HG03135 (cell line): ENCODE data around the gene AK4.
"Not testable (repeated sequence)": the region's sequence is repeated elsewhere in the genome, so short reads cannot be mapped to it uniquely, and the experiment has no call there.

Source experiments
- ATAC-seq: cut with Tn5 transposase; IDR thresholded peaks from one replicate; pipeline ENCODE4 v1.9.1; 2021; ENCODE audit warnings: mild to moderate bottlenecking, moderate library complexity; ENCODE audit not compliant: unreplicated experiment

Gene AK4

DNA sequence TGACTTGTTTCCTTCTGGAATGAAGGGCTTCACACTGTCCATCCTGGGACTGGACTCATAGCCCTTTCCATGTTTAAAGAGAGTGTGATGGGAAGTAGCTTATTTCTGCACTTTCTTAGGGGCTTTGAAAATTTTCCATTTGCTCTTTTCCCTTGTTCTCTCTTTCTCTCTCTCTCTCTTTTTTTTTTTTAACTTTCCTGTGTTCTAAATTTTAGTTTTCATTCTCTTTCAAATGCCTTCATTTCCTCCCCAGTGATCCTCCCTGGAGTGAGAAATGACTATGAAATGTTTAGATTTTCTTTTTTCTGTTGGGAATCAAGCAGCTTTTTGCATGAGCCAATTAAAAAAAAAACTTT lies 2.1 kb downstream of the AK4 start:
- ATAC-seq: no peak

GRCh38 chr1:65150583-65151263 lies 2.7 kb downstream of the AK4 start:
- ATAC-seq: no peak

DNA sequence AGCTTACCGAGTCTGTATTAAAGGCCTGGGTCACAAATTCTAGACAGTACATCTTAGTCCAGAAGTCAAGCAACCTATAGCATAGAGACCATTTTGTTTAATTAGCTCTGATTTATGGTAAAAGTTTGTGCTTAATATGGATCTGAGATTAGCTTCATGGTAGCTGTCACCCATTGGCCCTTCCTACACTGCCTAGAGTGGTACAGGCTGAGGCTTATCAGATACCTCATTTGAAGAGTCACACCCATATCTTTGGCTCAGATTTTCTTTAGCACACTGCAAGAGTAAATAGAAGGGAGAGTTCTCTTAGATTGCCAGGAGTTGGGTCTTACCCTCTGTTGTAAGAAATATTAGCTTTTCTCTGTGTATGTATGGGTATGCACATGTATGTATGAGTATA lies 3.6 kb downstream of the AK4 start:
- ATAC-seq: no peak

- no peak for ATAC-seq
These were observed 5.6 kb downstream of the AK4 start for GRCh38 chr1:65153635-65154034.

GRCh38 chr1:65156910-65157545 lies 9.0 kb downstream of the AK4 start:
- ATAC-seq: no peak

- ATAC-seq: no peak
These were observed 9.5 kb downstream of the AK4 start for GRCh38 chr1:65157546-65157941.

DNA sequence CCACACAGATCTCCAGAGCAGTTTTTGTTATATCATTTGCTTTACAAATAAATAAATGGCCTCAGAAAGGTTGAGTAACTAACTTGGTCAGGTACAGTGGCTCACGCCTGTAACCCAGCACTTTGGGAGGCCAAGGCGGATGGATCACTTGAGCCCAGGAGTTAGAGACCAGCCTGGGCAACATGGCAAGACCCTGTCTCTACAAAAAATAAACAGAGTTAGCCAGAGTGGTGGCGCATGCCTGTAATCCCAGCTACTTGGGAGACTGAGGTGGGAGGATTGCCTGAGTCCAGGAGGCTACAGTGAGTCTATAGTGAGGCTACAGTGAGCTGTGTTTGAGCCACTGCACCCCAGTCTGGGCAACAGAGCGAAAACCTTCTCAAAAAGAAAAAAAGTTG lies 11.3 kb downstream of the AK4 start:
- ATAC-seq: not testable (repeated sequence)

GRCh38 chr1:65159801-65160523 lies 12.0 kb downstream of the AK4 start:
- ATAC-seq: no peak

GRCh38 chr1:65163201-65163805 lies 15.3 kb downstream of the AK4 start:
- no peak for ATAC-seq

DNA sequence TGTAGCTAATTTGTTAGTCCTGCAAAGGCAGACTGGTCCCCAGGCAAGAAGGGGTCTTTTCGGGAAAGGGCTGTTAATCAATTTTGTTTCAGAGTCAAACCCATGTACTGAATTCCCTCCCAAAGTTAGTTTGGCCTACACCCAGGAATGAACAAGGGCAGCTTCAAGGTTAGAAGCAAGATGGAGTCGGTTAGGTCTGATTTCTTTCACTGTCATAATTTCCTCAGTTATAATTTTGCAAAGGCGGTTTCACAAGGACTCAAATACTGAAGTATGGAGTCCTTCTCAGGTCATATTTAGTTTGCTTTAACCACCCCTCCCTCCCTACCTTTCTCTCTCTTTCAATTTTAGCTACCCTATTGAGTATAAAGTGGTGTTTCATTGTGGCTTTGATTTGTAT lies 16.1 kb downstream of the AK4 start:
- ATAC-seq: not testable (repeated sequence)

- ATAC-seq: no peak
These were observed 16.6 kb downstream of the AK4 start for GRCh38 chr1:65164633-65165032.

DNA sequence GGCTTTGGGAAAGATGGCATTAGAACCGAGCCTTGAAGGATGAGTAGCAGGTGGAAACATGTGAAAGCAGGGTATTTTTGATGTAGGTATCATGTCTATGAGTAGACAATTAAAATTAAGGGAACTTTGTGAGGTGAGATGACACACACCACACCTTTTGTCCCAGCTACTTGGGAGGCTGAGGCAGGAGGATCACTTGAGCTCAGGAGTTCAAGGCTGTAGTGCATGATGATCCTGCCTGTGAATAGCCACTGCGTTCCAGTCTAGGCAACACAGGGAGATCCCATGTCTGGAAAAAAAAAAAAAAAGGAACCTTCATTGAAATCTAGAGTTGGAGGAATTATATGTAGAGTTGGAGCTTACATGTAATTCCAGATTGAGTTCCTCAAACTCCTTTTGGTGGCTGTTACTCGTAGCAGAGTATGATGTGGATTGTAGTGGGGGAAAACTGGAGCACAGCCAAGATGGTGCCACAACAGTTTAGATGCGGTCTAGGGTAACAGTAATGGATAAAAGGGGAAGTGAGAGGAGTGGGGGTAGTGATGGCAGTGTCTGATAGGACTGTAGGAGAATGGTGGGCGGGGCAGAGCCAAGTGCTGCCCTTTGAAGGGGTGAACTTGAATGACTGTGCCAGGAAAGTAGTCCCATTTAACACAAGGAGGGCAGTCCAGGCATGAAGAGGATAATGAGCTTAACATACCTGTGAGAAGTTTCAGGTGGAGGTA lies 17.4 kb downstream of the AK4 start:
- ATAC-seq: peak; percentile 85

DNA sequence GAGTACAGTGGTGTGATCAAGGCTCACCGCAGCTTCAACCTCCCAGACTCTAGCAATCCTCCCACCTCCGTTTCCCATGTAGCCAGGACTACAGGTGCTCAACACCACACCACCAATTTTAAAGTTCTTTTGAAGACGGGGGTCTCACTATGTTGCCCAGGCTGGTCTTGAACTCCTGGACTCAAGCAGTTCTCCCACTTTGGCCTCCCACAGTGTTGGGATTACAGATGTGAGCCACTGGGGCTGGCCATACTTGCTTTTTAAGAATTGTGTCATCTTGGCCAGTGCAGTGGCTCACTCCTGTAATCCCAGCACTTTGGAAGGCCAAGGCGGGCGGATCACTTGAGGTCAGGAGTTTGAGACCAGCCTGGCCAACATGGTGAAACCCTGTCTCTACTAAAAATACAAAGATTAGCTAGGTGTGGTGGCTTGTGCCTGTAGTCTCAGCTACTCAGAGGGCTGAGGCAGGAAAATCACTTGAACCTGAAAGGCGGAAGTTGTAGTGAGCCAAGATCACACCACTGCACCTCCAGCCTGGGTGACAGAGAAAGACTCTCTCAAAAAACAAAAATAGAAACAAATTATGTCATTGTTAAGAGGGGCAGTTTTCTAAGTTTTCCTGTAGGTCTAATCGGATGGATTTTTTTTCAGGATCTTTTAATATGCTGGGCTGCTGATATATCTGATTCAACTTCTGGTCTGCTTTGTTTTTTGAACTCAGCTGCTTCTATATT lies 18.7 kb downstream of the AK4 start:
- ATAC-seq: no peak

GRCh38 chr1:65167586-65168242 lies 19.7 kb downstream of the AK4 start:
- no peak for ATAC-seq

- ATAC-seq: no peak
These were observed 20.9 kb downstream of the AK4 start for GRCh38 chr1:65168867-65169266.

- no peak for ATAC-seq
These were observed 22.6 kb downstream of the AK4 start for GRCh38 chr1:65170511-65171142.

GRCh38 chr1:65172936-65173690 lies 25.1 kb downstream of the AK4 start:
- no peak for ATAC-seq

GRCh38 chr1:65174585-65174984 lies 26.6 kb downstream of the AK4 start:
- ATAC-seq: peak; percentile 91
